HG03097 (cell line): ENCODE measurements around the gene PLEKHG3.
"Not testable (repeated sequence)": the region's sequence is repeated elsewhere in the genome, so short reads cannot be mapped to it uniquely, and the experiment has no call there.

Experiments
- ATAC-seq: cut with Tn5 transposase; IDR thresholded peaks from one replicate; pipeline ENCODE4 v1.9.1; 2021; ENCODE audit not compliant: unreplicated experiment, low FRiP score

Gene PLEKHG3

GRCh38 chr14:64704143-64704742 lies at the start of gene PLEKHG3:
PLEKHG3 (plus strand) TSS chr14:64704424; CDS start chr14:64727632, 23,208 bp downstream.
- ATAC-seq, result no peak

GRCh38 chr14:64654901-64655300 lies 49.3 kb upstream of the PLEKHG3 start:
- no peak for ATAC-seq

GRCh38 chr14:64656986-64657385 lies 47.2 kb upstream of the PLEKHG3 start:
- ATAC-seq, result no peak

- ATAC-seq, result no peak
These were observed 46.0 kb upstream of the PLEKHG3 start for GRCh38 chr14:64658201-64658600.

GRCh38 chr14:64658700-64659264 lies 45.4 kb upstream of the PLEKHG3 start:
- not testable (repeated sequence) for ATAC-seq

- no peak for ATAC-seq
These were observed 44.9 kb upstream of the PLEKHG3 start for GRCh38 chr14:64659366-64659765.

- ATAC-seq, result no peak
These were observed 41.0 kb upstream of the PLEKHG3 start for GRCh38 chr14:64663174-64663573.

- no peak for ATAC-seq
These were observed 32.6 kb upstream of the PLEKHG3 start for GRCh38 chr14:64671591-64671990.

- ATAC-seq, result no peak
These were observed 30.9 kb upstream of the PLEKHG3 start for GRCh38 chr14:64673316-64673715.

- no peak for ATAC-seq
These were observed 30.5 kb upstream of the PLEKHG3 start for GRCh38 chr14:64673748-64674147.

- no peak for ATAC-seq
These were observed 29.4 kb upstream of the PLEKHG3 start for GRCh38 chr14:64674829-64675228.

GRCh38 chr14:64675312-64675711 lies 28.9 kb upstream of the PLEKHG3 start:
- ATAC-seq, result no peak

- ATAC-seq, result no peak
These were observed 27.7 kb upstream of the PLEKHG3 start for GRCh38 chr14:64676410-64677008.

- no peak for ATAC-seq
These were observed 24.1 kb upstream of the PLEKHG3 start for GRCh38 chr14:64680013-64680713.

- ATAC-seq, result no peak
These were observed 23.5 kb upstream of the PLEKHG3 start for GRCh38 chr14:64680714-64681065.

GRCh38 chr14:64681796-64682710 lies 22.2 kb upstream of the PLEKHG3 start:
- ATAC-seq, result no peak

GRCh38 chr14:64682843-64683242 lies 21.4 kb upstream of the PLEKHG3 start:
- ATAC-seq, result no peak

GRCh38 chr14:64683264-64683663 lies 21.0 kb upstream of the PLEKHG3 start:
- no peak for ATAC-seq

GRCh38 chr14:64684091-64684490 lies 20.1 kb upstream of the PLEKHG3 start:
- no peak for ATAC-seq

GRCh38 chr14:64685371-64686281 lies 18.6 kb upstream of the PLEKHG3 start:
- ATAC-seq, result no peak
